Neutrophil (primary cell): ENCODE results near the gene RAI14.

Experiments
- H3K27ac ChIP-seq: fragments of 200-600 bp; sonication (generic); 2 replicates; pipeline ENCODE4 v1.5.1; 2016; ENCODE audit warnings: mild to moderate bottlenecking, moderate library complexity
- H3K27me3 ChIP-seq: fragments of 200-600 bp; sonication (generic); 2 replicates; pipeline ENCODE4 v1.6.0; 2016; ENCODE audit warnings: mild to moderate bottlenecking
- H3K36me3 ChIP-seq: fragments of 200-600 bp; sonication (generic); 2 replicates; pipeline ENCODE4 v1.5.1; 2017
- H3K4me1 ChIP-seq, 2 experiments: fragments of 200-600 bp in 1 of 2; sonication (generic) in 1 of 2; 1 replicate in 1 of 2; 2 replicates in 1 of 2; pipeline versions ENCODE4 v1.5.1 to v1.6.1; 2013 to 2016; ENCODE audit warnings: low read depth in 1 of 2, low read length in 1 of 2, mild to moderate bottlenecking in 1 of 2, moderate library complexity in 1 of 2; ENCODE audit not compliant: control insufficient read depth in 1 of 2, insufficient read depth in 1 of 2
- H3K4me3 ChIP-seq, 2 experiments: fragments of 200-600 bp in 1 of 2; sonication (generic) in 1 of 2; 1 replicate in 1 of 2; 2 replicates in 1 of 2; pipeline ENCODE4 v1.5.1; 2013 to 2016; ENCODE audit warnings: low read depth in 1 of 2, low read length in 1 of 2, mild to moderate bottlenecking in 1 of 2, moderate library complexity in 1 of 2
- H3K9me3 ChIP-seq: fragments of 200-600 bp; sonication (generic); 2 replicates; pipeline ENCODE4 v1.5.1; 2016
- CTCF ChIP-seq: fragments of 200-600 bp; sonication (generic); IDR thresholded peaks from 2 replicates; pipeline ENCODE4 v1.5.1; 2016; ENCODE audit warnings: antibody characterized with exemption

The RAI14 gene

GRCh38 chr5:34858790-34859189, 202.7 kb downstream of the RAI14 start:
- Histone ChIP-seq H3K4me3 (no peak overlapping the region), H3K27ac (no peak overlapping the region), H3K27me3 (no peaks in the 10 kb centered on the region), H3K9me3 (no peaks in the 10 kb centered on the region), H3K4me1 (no peaks in the 10 kb centered on the region), H3K36me3 (no peaks in the 10 kb centered on the region)
- no peak for TF ChIP-seq CTCF

GRCh38 chr5:34859253-34859652, 203.1 kb downstream of the RAI14 start:
- Histone ChIP-seq H3K9me3 (no peaks in the 10 kb centered on the region), H3K27ac (no peak overlapping the region), H3K36me3 (no peaks in the 10 kb centered on the region), H3K4me3 (no peak overlapping the region), H3K27me3 (no peaks in the 10 kb centered on the region), H3K4me1 (no peaks in the 10 kb centered on the region)
- TF ChIP-seq CTCF: no peak

DNA sequence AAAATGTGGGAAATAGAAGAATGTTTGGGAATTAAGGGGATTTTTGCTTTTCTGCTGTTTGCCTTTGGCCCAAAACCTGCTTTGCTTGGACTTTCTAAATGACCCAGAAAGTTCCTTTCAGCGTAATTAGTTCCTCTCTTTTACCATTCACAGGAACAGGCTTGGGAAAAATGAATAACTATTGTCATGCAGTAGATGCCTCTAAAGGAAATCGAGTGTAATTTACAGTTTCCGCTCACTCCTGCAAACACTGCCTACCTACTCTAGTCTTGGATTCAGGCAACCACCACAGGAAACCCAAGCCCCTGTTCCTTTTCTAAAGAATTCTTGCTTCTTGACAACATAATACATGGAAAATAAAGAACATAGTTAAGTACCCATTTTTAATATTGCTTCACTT, 207.8 kb downstream of the RAI14 start:
- H3K4me3 ChIP-seq: no peak overlapping the region
- TF ChIP-seq CTCF: no peak
- no peaks in the 10 kb centered on the region for H3K9me3 ChIP-seq
- no peaks in the 10 kb centered on the region for H3K4me1 ChIP-seq
- no peak overlapping the region for H3K27ac ChIP-seq
- no peaks in the 10 kb centered on the region for H3K36me3 ChIP-seq
- H3K27me3 ChIP-seq: no peaks in the 10 kb centered on the region

- no peak for TF ChIP-seq CTCF
- Histone ChIP-seq H3K36me3 (no peaks in the 10 kb centered on the region), H3K4me1 (no peaks in the 10 kb centered on the region), H3K27ac (no peak overlapping the region), H3K4me3 (no peak overlapping the region), H3K27me3 (no peaks in the 10 kb centered on the region), H3K9me3 (no peaks in the 10 kb centered on the region)
Observed at GRCh38 chr5:34865091-34865490, 209.0 kb downstream of the RAI14 start.

- Histone ChIP-seq H3K27ac (no peak overlapping the region), H3K9me3 (no peaks in the 10 kb centered on the region), H3K4me3 (no peak overlapping the region), H3K4me1 (no peaks in the 10 kb centered on the region), H3K36me3 (no peaks in the 10 kb centered on the region), H3K27me3 (no peaks in the 10 kb centered on the region)
- no peak for TF ChIP-seq CTCF
Observed at GRCh38 chr5:34866989-34867471, 210.9 kb downstream of the RAI14 start.

- no peaks in the 10 kb centered on the region for H3K9me3 ChIP-seq
- H3K27me3 ChIP-seq: no peaks in the 10 kb centered on the region
- no peak overlapping the region for H3K27ac ChIP-seq
- no peaks in the 10 kb centered on the region for H3K36me3 ChIP-seq
- no peaks in the 10 kb centered on the region for H3K4me1 ChIP-seq
- TF ChIP-seq CTCF: no peak
- no peak overlapping the region for H3K4me3 ChIP-seq
Observed at GRCh38 chr5:34867660-34868059, 211.5 kb downstream of the RAI14 start.
